CD4-positive, alpha-beta T cell (primary cell): ENCODE measurements around the gene SCFD2. TPM values are rescaled to one million over a fixed set of nuclear protein-coding genes. Genes with fewer than 3 reads are reported as not detected.

Experiments
- ATAC-seq: fragments of 200-7000 bp; cut with Tn5 transposase; one replicate; pipeline ENCODE4 v1.10.0; 2022; ENCODE audit warnings: mild to moderate bottlenecking; ENCODE audit not compliant: poor library complexity
- CTCF ChIA-PET: fragments of 350-600 bp; sonication (Branson Sonifier 250); formaldehyde crosslinking; loops from one replicate; lab custom pipeline; 2021; ENCODE audit warnings: antibody characterized with exemption, inconsistent platforms; lab: Charles Lee
- POLR2A ChIA-PET: fragments of 350-600 bp; sonication (Branson Sonifier 250); formaldehyde crosslinking; loops from one replicate; lab custom pipeline; 2021; ENCODE audit warnings: antibody characterized with exemption, inconsistent platforms; lab: Charles Lee
- DNase-seq, 14 experiments: peaks; one replicate each; pipeline ENCODE4 v3.0.0-alpha.2; 2013 to 2020; ENCODE audit warnings: mixed read lengths in 2 of 14
- H3K27ac ChIP-seq, 2 donors: one replicate each; pipeline versions ENCODE4 v1.5.1 to v1.7.0; 2013; ENCODE audit warnings: low read length in 2 of 2, low read depth in 1 of 2, mild to moderate bottlenecking in 1 of 2
- H3K27me3 ChIP-seq, 2 experiments: 1 replicate in 1 of 2; 2 replicates in 1 of 2; pipeline versions ENCODE4 v1.6.1 to v1.7.0; 2013; ENCODE audit warnings: low read length in 2 of 2, control low read depth in 1 of 2, mild to moderate bottlenecking in 1 of 2, moderate library complexity in 1 of 2; ENCODE audit not compliant: insufficient read depth in 2 of 2, control insufficient read depth in 1 of 2
- H3K36me3 ChIP-seq: one replicate; pipeline ENCODE4 v1.6.1; 2013; ENCODE audit warnings: low read length, control low read depth; ENCODE audit not compliant: insufficient read depth
- H3K4me1 ChIP-seq: one replicate; pipeline ENCODE4 v1.6.1; 2013; ENCODE audit warnings: low read length, control low read depth; ENCODE audit not compliant: insufficient read depth
- H3K4me3 ChIP-seq: one replicate; pipeline ENCODE4 v1.5.1; 2013; ENCODE audit warnings: mild to moderate bottlenecking, low read length, moderate library complexity
- H3K9me3 ChIP-seq, 2 experiments: 1 replicate in 1 of 2; 2 replicates in 1 of 2; pipeline versions ENCODE4 v1.6.1 to v1.7.0; 2013; ENCODE audit warnings: low read length in 2 of 2, mild to moderate bottlenecking in 2 of 2, control low read depth in 1 of 2, moderate library complexity in 1 of 2; ENCODE audit not compliant: control insufficient read depth in 1 of 2, insufficient read depth in 1 of 2
- H3K27ac Mint-ChIP-seq: one replicate; pipeline ENCODE4 v1.8.0; 2020; ENCODE audit warnings: mixed read lengths
- H3K27me3 Mint-ChIP-seq: one replicate; pipeline ENCODE4 v1.8.0; 2021; ENCODE audit warnings: mixed read lengths
- H3K36me3 Mint-ChIP-seq: one replicate; pipeline ENCODE4 v1.8.0; 2021; ENCODE audit warnings: low read depth, mixed read lengths
- H3K4me1 Mint-ChIP-seq: one replicate; pipeline ENCODE4 v1.8.0; 2021; ENCODE audit warnings: low read depth, mixed read lengths
- H3K4me3 Mint-ChIP-seq: one replicate; pipeline ENCODE4 v1.8.0; 2020; ENCODE audit warnings: mild to moderate bottlenecking, mixed read lengths
- H3K9me3 Mint-ChIP-seq: one replicate; pipeline ENCODE4 v1.8.0; 2020; ENCODE audit warnings: mixed read lengths
- CTCF ChIP-seq: fragments of 200-600 bp; IDR thresholded peaks from one replicate; pipeline ENCODE4 v1.8.0; 2022; ENCODE audit warnings: antibody characterized with exemption, mild to moderate bottlenecking
- intact Hi-C, 2 experiments: fragments of 100-400 bp; cut with DNase I in 1 of 2; cut with micrococcal nuclease in 1 of 2; formaldehyde crosslinking; loops; one replicate each; pipeline versions ENCODE4 v1.15.1 to v1.9.0; 2023 to 2025; cut with DNase I, micrococcal nuclease
- total RNA-seq, 174 experiments: library from RNA in 2 of 174; stranded (reverse) in 2 of 174; gene quantifications; one replicate each; pipeline ENCODE4 v1.2.3 and lab custom pipeline; 2021 to 2026

SCFD2 gene
- total RNA-seq, 2 experiments from 2014 or later, result 15.4 to 17.6 TPM

GRCh38 chr4:53196882-53197771, 168.7 kb downstream of the SCFD2 start:
- CTCF ChIA-PET, result interaction anchor here (0.7 kb wide), 1 partner anchor 12 kb away, joined by 3 read pairs; no protein-coding TSS in a partner anchor
- H3K4me1 ChIP-seq, result no peaks in the 10 kb centered on the region
- POLR2A ChIA-PET, result interaction anchor here (1.6 kb wide), 1 partner anchor 13 kb away, joined by 4 read pairs; no protein-coding TSS in a partner anchor
- H3K27me3 ChIP-seq, result no peaks in the 10 kb centered on the region
- H3K9me3 ChIP-seq, result no peaks in the 10 kb centered on the region
- Mint-ChIP-seq H3K9me3 (no peaks in the 10 kb centered on the region), H3K27me3 (no peaks in the 10 kb centered on the region), H3K4me3 (no peak overlapping the region), H3K4me1 (no peaks in the 10 kb centered on the region), H3K27ac (no peak overlapping the region), H3K36me3 (no peaks in the 10 kb centered on the region)
- intact Hi-C loops, result loop anchor here (1.0 to 5.0 kb wide), 4 partner anchors 730 to 1038 kb away; no protein-coding TSS in a partner anchor
- TF ChIP-seq CTCF, result peak; percentile 74
- H3K4me3 ChIP-seq, result no peak overlapping the region
- no peak overlapping the region for H3K27ac ChIP-seq
- H3K36me3 ChIP-seq, result no peaks in the 10 kb centered on the region
- DNase-seq (peak in 3 of 14 experiments; percentile 64 to 72 (median 71)), ATAC-seq (no peak)

GRCh38 chr4:53195815-53196661, 169.8 kb downstream of the SCFD2 start:
- no peak overlapping the region for H3K4me3 Mint-ChIP-seq
- no peaks in the 10 kb centered on the region for H3K27me3 Mint-ChIP-seq
- POLR2A ChIA-PET, result interaction anchor here (1.6 kb wide), 1 partner anchor 12 kb away, joined by 4 read pairs; no protein-coding TSS in a partner anchor
- Histone ChIP-seq H3K4me1 (no peaks in the 10 kb centered on the region), H3K27me3 (no peaks in the 10 kb centered on the region), H3K36me3 (no peaks in the 10 kb centered on the region), H3K27ac (no peak overlapping the region), H3K4me3 (no peak overlapping the region), H3K9me3 (no peaks in the 10 kb centered on the region)
- no peak for DNase-seq
- no peaks in the 10 kb centered on the region for H3K4me1 Mint-ChIP-seq
- ATAC-seq, result no peak
- no peak overlapping the region for H3K27ac Mint-ChIP-seq
- TF ChIP-seq CTCF, result no peak
- no peaks in the 10 kb centered on the region for H3K36me3 Mint-ChIP-seq
- CTCF ChIA-PET, result interaction anchor here (0.8 to 2.8 kb wide), 3 partner anchors 9 to 1038 kb away, joined by 3 to 9 read pairs (median 3); no protein-coding TSS in a partner anchor
- H3K9me3 Mint-ChIP-seq, result no peaks in the 10 kb centered on the region
- intact Hi-C loops, result loop anchor here in 1 of 2 experiments (2.0 to 5.0 kb wide), 3 partner anchors 731 to 1039 kb away; no protein-coding TSS in a partner anchor

GRCh38 chr4:53194727-53195126, 171.1 kb downstream of the SCFD2 start:
- Histone ChIP-seq H3K4me3 (no peak overlapping the region), H3K9me3 (no peaks in the 10 kb centered on the region), H3K4me1 (no peaks in the 10 kb centered on the region), H3K27ac (no peak overlapping the region), H3K36me3 (no peaks in the 10 kb centered on the region), H3K27me3 (no peaks in the 10 kb centered on the region)
- CTCF ChIA-PET, result interaction anchor here (1.4 to 2.8 kb wide), 2 partner anchors 1024 to 1039 kb away, joined by 3 to 9 read pairs; no protein-coding TSS in a partner anchor
- intact Hi-C loops, result loop anchor here in 1 of 2 experiments (5.0 kb wide), 1 partner anchor 733 kb away; no protein-coding TSS in a partner anchor
- no peaks in the 10 kb centered on the region for H3K9me3 Mint-ChIP-seq
- H3K36me3 Mint-ChIP-seq, result no peaks in the 10 kb centered on the region
- no peak overlapping the region for H3K27ac Mint-ChIP-seq
- no peak overlapping the region for H3K4me3 Mint-ChIP-seq
- H3K27me3 Mint-ChIP-seq, result no peaks in the 10 kb centered on the region
- no peak for ATAC-seq
- no peak for TF ChIP-seq CTCF
- no peaks in the 10 kb centered on the region for H3K4me1 Mint-ChIP-seq
- POLR2A ChIA-PET, result no interaction called here
- no peak for DNase-seq
